ENCODE data around the gene ACP7.
"Not testable (repeated sequence)": the region's sequence is repeated elsewhere in the genome, so short reads cannot be mapped to it uniquely, and the experiment has no call there.

ACP7 gene

GRCh38 chr19:39133431-39134270 is 49.5 kb downstream of the ACP7 start:
- no peak for DNase-seq

- no peak for DNase-seq
Observed at GRCh38 chr19:39135701-39136100, 51.5 kb downstream of the ACP7 start.

GRCh38 chr19:39136225-39136940 is 52.2 kb downstream of the ACP7 start:
- DNase-seq, result no peak

- DNase-seq, result no peak
Observed at GRCh38 chr19:39137131-39137530, 53.0 kb downstream of the ACP7 start.

- no peak for DNase-seq
Observed at GRCh38 chr19:39138221-39139211, 54.3 kb downstream of the ACP7 start.

- no peak for DNase-seq
Observed at GRCh38 chr19:39139305-39139874, 55.2 kb downstream of the ACP7 start.

- no peak for DNase-seq
Observed at GRCh38 chr19:39139971-39140453, 55.8 kb downstream of the ACP7 start.

GRCh38 chr19:39140594-39140993 is 56.4 kb downstream of the ACP7 start:
- no peak for DNase-seq

- no peak for DNase-seq
Observed at GRCh38 chr19:39141929-39142328, 57.8 kb downstream of the ACP7 start.

GRCh38 chr19:39142630-39143029 is 58.5 kb downstream of the ACP7 start:
- no peak for DNase-seq

- not testable (repeated sequence) for DNase-seq
Observed at GRCh38 chr19:39143757-39144289, 59.7 kb downstream of the ACP7 start.

GRCh38 chr19:39144290-39145071 is 60.3 kb downstream of the ACP7 start:
- no peak for DNase-seq

- no peak for DNase-seq
Observed at GRCh38 chr19:39145180-39145953, 61.2 kb downstream of the ACP7 start.

- DNase-seq, result no peak
Observed at GRCh38 chr19:39146091-39146490, 61.9 kb downstream of the ACP7 start.

GRCh38 chr19:39146686-39147450 is 62.7 kb downstream of the ACP7 start:
- no peak for DNase-seq

GRCh38 chr19:39147480-39147879 is 63.3 kb downstream of the ACP7 start:
- no peak for DNase-seq

- DNase-seq, result no peak
Observed at GRCh38 chr19:39148939-39149529, 64.9 kb downstream of the ACP7 start.

GRCh38 chr19:39150235-39150634 is 66.1 kb downstream of the ACP7 start:
- DNase-seq, result no peak

Data from activated naive CD4-positive, alpha-beta T cell treated with Interleukin-2 at 50 U/mL for 16 hours (primary cell).